ENCODE results near the gene ACTL6B.

Gene ACTL6B

DNA sequence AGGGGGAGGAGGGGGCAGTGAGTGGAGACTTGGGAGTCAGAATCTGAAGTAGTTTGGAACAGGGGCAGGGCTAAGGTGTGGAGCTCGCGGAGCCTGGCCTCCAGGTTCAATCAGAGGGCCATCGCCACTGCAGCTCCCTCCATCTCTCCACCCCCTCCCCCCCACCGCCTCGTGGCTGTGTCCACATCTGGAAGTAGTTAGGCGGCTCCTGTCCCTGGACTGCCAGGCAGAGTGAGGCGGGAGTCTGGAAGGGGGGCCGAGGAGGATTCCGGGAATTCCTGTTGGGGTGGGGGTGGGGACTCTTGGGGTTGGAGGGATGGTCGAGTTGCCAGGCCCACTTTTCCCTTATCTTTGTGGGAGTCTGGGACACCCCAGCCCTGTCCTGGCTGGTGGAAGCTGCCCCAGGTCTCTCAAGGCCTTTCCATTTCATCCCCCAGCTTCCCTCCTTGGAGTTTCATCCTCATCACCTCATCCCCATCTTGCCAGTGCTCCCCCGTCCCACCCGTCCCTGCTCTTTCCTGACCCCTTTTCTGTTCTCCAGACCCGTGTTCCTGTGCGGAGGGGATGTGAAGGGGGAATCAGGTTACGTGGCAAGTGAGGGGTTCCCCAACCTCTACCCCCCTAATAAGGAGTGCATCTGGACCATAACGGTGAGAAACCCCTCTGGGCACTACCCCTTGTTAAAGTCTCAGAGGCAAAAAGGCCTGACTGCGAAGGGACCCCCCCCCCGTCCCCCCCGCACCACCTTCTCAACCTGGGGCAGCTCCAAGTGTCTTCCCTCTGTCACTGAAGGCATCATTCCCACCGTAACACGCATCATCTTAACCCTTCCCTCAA is 53.1 kb downstream of the ACTL6B start:
- DNase-seq (ENCODE audit: low read depth in 3 of 3, low spot score in 1 of 3): no peak

- no peak for DNase-seq (ENCODE audit: low read depth in 3 of 3, low spot score in 1 of 3)
Observed at GRCh38 chr7:100600730-100601038, 55.6 kb downstream of the ACTL6B start.

GRCh38 chr7:100599911-100600729 is 56.1 kb downstream of the ACTL6B start:
- no peak for DNase-seq (ENCODE audit: low read depth in 3 of 3, low spot score in 1 of 3)

GRCh38 chr7:100598425-100598824 is 57.8 kb downstream of the ACTL6B start:
- no peak for DNase-seq (ENCODE audit: low read depth in 3 of 3, low spot score in 1 of 3)

DNA sequence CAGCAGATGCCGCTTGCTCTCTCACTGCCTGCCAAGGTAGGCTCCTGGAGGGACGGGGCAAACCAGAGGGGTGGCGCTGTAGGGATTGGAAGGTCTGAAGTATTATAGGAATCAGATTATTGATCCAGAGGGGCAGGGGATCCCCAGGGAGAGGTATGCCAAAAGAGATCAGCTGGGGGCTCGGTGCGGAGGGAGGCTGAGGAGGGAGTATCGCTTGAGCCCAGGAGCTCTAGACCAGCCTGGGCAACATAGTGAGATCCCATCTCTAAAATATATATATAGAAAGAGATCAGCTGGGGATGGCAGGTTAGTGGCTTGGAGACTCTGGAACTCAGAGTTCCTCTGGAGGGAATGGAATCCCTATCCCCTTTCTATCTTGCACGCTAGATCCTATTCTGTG is 61.1 kb downstream of the ACTL6B start:
- no peak for DNase-seq (ENCODE audit: low read depth in 3 of 3, low spot score in 1 of 3)

Measured in stimulated activated CD4-positive, alpha-beta T cell treated with anti-CD3 and anti-CD28 coated beads, TNF-alpha, amount 100 ng/mL, for 1 hour (primary cell).